ENCODE measurements around the gene PCDH8.

PCDH8 gene

GRCh38 chr13:52812941-52813340 lies 35.5 kb downstream of the PCDH8 start:
- DNase-seq: no peak

- no peak for DNase-seq
Measured at GRCh38 chr13:52811841-52812240, 36.6 kb downstream of the PCDH8 start.

- no peak for DNase-seq
Measured at GRCh38 chr13:52810526-52810925, 37.9 kb downstream of the PCDH8 start.

GRCh38 chr13:52810011-52810410 lies 38.4 kb downstream of the PCDH8 start:
- DNase-seq: no peak

GRCh38 chr13:52809310-52809769 lies 39.1 kb downstream of the PCDH8 start:
- DNase-seq: peak; percentile 7

- no peak for DNase-seq
Measured at GRCh38 chr13:52808842-52809219, 39.6 kb downstream of the PCDH8 start.

- DNase-seq: no peak
Measured at GRCh38 chr13:52806029-52806428, 42.4 kb downstream of the PCDH8 start.

- DNase-seq: no peak
Measured at GRCh38 chr13:52804202-52804641, 44.2 kb downstream of the PCDH8 start.

GRCh38 chr13:52800856-52801255 lies 47.6 kb downstream of the PCDH8 start:
- DNase-seq: no peak

GRCh38 chr13:52798770-52799430 lies 49.5 kb downstream of the PCDH8 start:
- no peak for DNase-seq

- no peak for DNase-seq
Measured at GRCh38 chr13:52797176-52797575, 51.3 kb downstream of the PCDH8 start.

- no peak for DNase-seq
Measured at GRCh38 chr13:52794589-52794988, 53.9 kb downstream of the PCDH8 start.

GRCh38 chr13:52793515-52794061 lies 54.9 kb downstream of the PCDH8 start:
- no peak for DNase-seq

Data from central memory CD4-positive, alpha-beta T cell (primary cell).